K562 (cell line): ENCODE results near the gene NPAS2. TPM values are rescaled to one million over a fixed set of nuclear protein-coding genes. Genes with fewer than 3 reads are reported as not detected.

Experiments used
- ATAC-seq: fragments of 200-7000 bp; cut with Tn5 transposase; 3 replicates; pipeline ENCODE4 v1.9.1; 2020; ENCODE audit warnings: moderate library complexity
- BruUV-seq: library from RNA; stranded (reverse); fragments of 400-500 nt; replicated peaks from 2 replicates; lab custom pipeline; 2021; lab: Mats Ljungman, UMichigan
- CTCF ChIA-PET: fragments of 300-600 bp; formaldehyde crosslinking; extraction: SDS; loops from one replicate; lab custom pipeline; 2021; ENCODE audit warnings: low intra/inter-chr PET ratio; lab: Yijun Ruan, JAX
- POLR2A ChIA-PET: fragments of 300-600, 350-650 bp; sonication (Branson Sonifier 250); formaldehyde crosslinking; extraction: SDS; loops from one replicate; lab custom pipeline; 2021; ENCODE audit warnings: antibody characterized with exemption, inconsistent platforms; lab: Yijun Ruan, JAX
- DNase-seq, 4 experiments: peaks; one replicate each; pipeline versions ENCODE4 v3.0.0 to v3.0.0-alpha.2; 2011 to 2018; ENCODE audit warnings: low spot score in 3 of 4, mixed read lengths in 3 of 4; ENCODE audit errors: extremely low read depth in 1 of 4
- FAIRE-seq: peaks from 2 replicates; lab custom pipeline; 2011; peaks lifted over from hg19 to GRCh38; lab: Jason Lieb, UNC
- H2AFZ ChIP-seq: 2 replicates; pipeline ENCODE4 v1.6.0; 2011; ENCODE audit warnings: low read depth, low read length, control low read depth, inconsistent platforms
- H3K27ac ChIP-seq: fragments of 200-600 bp; 3 replicates; pipeline ENCODE4 v1.8.0; 2011; ENCODE audit warnings: low read depth, mild to moderate bottlenecking, control low read depth, inconsistent platforms, low read length, moderate library complexity, mixed read lengths; ENCODE audit errors: extremely low read depth
- H3K27me3 ChIP-seq, 2 experiments: fragments of 300-600 bp in 1 of 2; 2 replicates in 1 of 2; 3 replicates in 1 of 2; pipeline versions ENCODE4 v1.6.0 to v1.8.0; 2011; ENCODE audit warnings: inconsistent platforms in 2 of 2, low read length in 2 of 2, mild to moderate bottlenecking in 1 of 2, mixed read lengths in 1 of 2, moderate library complexity in 1 of 2; ENCODE audit not compliant: control insufficient read depth in 2 of 2, insufficient read depth in 2 of 2
- H3K36me3 ChIP-seq: fragments of 300-600 bp; 3 replicates; pipeline ENCODE4 v1.8.0; 2011; ENCODE audit warnings: mild to moderate bottlenecking, low read length, inconsistent platforms; ENCODE audit not compliant: control insufficient read depth, insufficient read depth
- H3K4me1 ChIP-seq, 2 experiments: fragments of 200-600 bp in 1 of 2; replicated peaks in 1 of 2; 2 replicates in 1 of 2; 3 replicates in 1 of 2; pipeline versions ENCODE4 v1.5.1 to v1.8.0; 2011; ENCODE audit warnings: inconsistent platforms in 2 of 2, low read length in 2 of 2, mild to moderate bottlenecking in 1 of 2, mixed read lengths in 1 of 2, moderate library complexity in 1 of 2; ENCODE audit not compliant: control insufficient read depth in 2 of 2, insufficient read depth in 2 of 2
- H3K4me2 ChIP-seq: 2 replicates; pipeline ENCODE4 v1.6.1; 2011; ENCODE audit warnings: low read length, control low read depth, inconsistent platforms, mixed read lengths; ENCODE audit not compliant: insufficient read depth
- H3K4me3 ChIP-seq: fragments of 200-600 bp; sonication (generic), shearing (Covaris generic); 2 replicates; pipeline ENCODE4 v1.5.1; 2016; ENCODE audit warnings: control low read depth, inconsistent platforms
- H3K79me2 ChIP-seq: fragments of 200-600 bp; 3 replicates; pipeline ENCODE4 v1.8.0; 2011; ENCODE audit warnings: low read length, inconsistent platforms; ENCODE audit not compliant: control insufficient read depth, insufficient read depth
- H3K9ac ChIP-seq, 2 experiments: 2 replicates each; pipeline versions ENCODE4 v1.6.0 to v1.6.1; 2011; ENCODE audit warnings: low read depth in 2 of 2, low read length in 2 of 2, control low read depth in 1 of 2, inconsistent platforms in 1 of 2, mild to moderate bottlenecking in 1 of 2, mixed read lengths in 1 of 2; ENCODE audit not compliant: insufficient read depth in 1 of 2
- H3K9me1 ChIP-seq: one replicate; pipeline ENCODE4 v1.6.0; 2011; ENCODE audit warnings: inconsistent platforms, mild to moderate bottlenecking, low read length, moderate library complexity; ENCODE audit not compliant: control insufficient read depth, insufficient read depth
- H3K9me3 ChIP-seq: replicated peaks from 2 replicates; pipeline ENCODE4 v1.5.1; 2011; ENCODE audit warnings: low read depth, low read length, inconsistent platforms; ENCODE audit not compliant: control insufficient read depth, insufficient read depth
- H4K20me1 ChIP-seq: replicated peaks from 2 replicates; pipeline ENCODE4 v1.6.1; 2011; ENCODE audit warnings: low read length, inconsistent platforms, mixed read lengths; ENCODE audit not compliant: control insufficient read depth, insufficient read depth
- CEBPB ChIP-seq: fragments of 450-650 bp; IDR thresholded peaks from 2 replicates; pipeline ENCODE4 v1.6.1; 2016; ENCODE audit warnings: missing genetic modification characterization, missing compliant biosample characterization
- TOE1 ChIP-seq, 2 experiments: fragments of 450-650 bp in 1 of 2; sonication (generic) in 1 of 2; formaldehyde crosslinking in 1 of 2; IDR thresholded peaks; 2 replicates each; pipeline versions ENCODE4 v1.7.1 to v1.8.0; 2016 to 2022; ENCODE audit warnings: borderline replicate concordance in 2 of 2, mild to moderate bottlenecking in 2 of 2, antibody characterized with exemption in 1 of 2, inconsistent platforms in 1 of 2, low read depth in 1 of 2, missing genetic modification reagents in 1 of 2, moderate library complexity in 1 of 2
- WGBS: fragments of 100-300 bp; shearing (Covaris generic); methylation state at CpG from one replicate; pipeline ENCODE4 v1.1.6; 2016; ENCODE audit warnings: low coverage, mixed read lengths; ENCODE audit not compliant: insufficient coverage; ENCODE audit errors: missing lambda C conversion rate; 5-methylcytosine and 5-hydroxymethylcytosine counted together
- in situ Hi-C: fragments of 300-500 bp; cut with MboI; formaldehyde crosslinking; loops from 4 replicates; pipeline ENCODE4 v1.15.0; 2018; ENCODE audit warnings: inconsistent platforms, mixed read lengths
- intact Hi-C: fragments of 100-400 bp; cut with micrococcal nuclease; formaldehyde crosslinking; loops from 2 replicates; pipeline ENCODE4 v1.14.2; 2022
- polyA plus RNA-seq, 8 experiments: library from polyadenylated mRNA; depleted of rRNA in 4 of 8; stranded (reverse) in 5 of 8; unstranded in 3 of 8; fragments of >200 nt; fragmentation: Nextera tagmentation in 2 of 8; fragmentation: Illumina TruSeq in 1 of 8; extraction: Ambion mirVana in 2 of 8; extraction: Trizol in 1 of 8; gene quantifications; 2 replicates each; pipeline versions ENCODE4 v1.2.1 to v1.2.3, GENCODE V29; 2011 to 2014; ENCODE audit warnings: inconsistent platforms in 1 of 8, missing spikeins in 1 of 8
- total RNA-seq, 7 experiments: library from RNA; depleted of rRNA in 6 of 7; stranded (reverse); fragments of >200 nt in 6 of 7; fragmentation: Illumina TruSeq in 2 of 7; extraction: Trizol in 2 of 7; gene quantifications; 2 replicates each; pipeline versions ENCODE4 v1.2.1 to v1.2.3, GENCODE V29; 2011 to 2021; ENCODE audit warnings: low replicate concordance in 1 of 7
- TF ChIP-seq, protein P1 (sequence below): fragments of 250-450 bp; sonication (Bioruptor Pico); IDR thresholded peaks from 2 replicates; pipeline ENCODE4 v1.4.0; 2020; ENCODE audit warnings: mild to moderate bottlenecking
- TF ChIP-seq, protein P2 (sequence below): sonication (generic); formaldehyde crosslinking; IDR thresholded peaks from 2 replicates; pipeline ENCODE4 v1.9.0; 2022; ENCODE audit warnings: mild to moderate bottlenecking, missing genetic modification reagents

Gene NPAS2
- total and polyA plus RNA-seq, 9 of the 15 experiments (the other 6 are each of a cell fraction or from before 2014, with no cell fraction given) = 0.06 to 0.29 (median 0.07) TPM; not detected in 5

DNA sequence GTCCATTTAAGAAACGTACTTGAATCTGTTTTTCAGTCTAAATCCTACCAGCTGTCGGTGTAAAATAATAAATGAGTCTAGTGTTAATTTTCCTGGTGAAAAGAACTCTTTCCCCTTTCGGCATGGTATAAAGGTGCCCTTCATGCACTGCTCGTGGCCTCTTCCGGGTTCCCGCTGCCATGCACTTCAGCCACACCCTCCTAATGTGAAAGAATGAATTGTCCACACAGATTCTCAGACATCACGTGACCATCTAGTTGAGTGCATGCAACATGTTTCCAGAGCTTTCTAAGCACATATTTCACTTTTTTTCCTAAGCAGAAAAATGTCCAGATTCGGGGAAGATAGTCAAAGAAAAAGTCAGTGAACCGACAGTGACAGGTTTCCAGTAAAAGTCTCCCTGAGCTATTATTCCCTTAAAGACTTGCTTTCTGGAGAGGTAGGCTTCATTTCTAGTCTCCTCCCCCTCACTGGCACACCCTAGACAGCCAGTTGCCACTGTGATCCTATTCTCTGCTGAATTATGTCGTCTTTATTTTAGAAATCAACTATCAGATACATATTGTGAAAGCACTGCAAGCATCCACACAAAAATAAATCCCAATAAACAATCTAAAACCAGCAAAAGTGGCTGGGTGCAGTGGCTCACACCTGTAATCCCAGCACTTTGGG, 116.3 kb downstream of the NPAS2 start (continued):
- TF ChIP-seq TOE1 (IDR thresholded peaks at IDR 0.05; ENCODE audit: borderline replicate concordance) (peak; percentile 89), TOE1 (CRISPR knock-in tag; IDR thresholded peaks at IDR 0.05; ENCODE audit: borderline replicate concordance, low read depth) (no peak)
- TF ChIP-seq, all 486 proteins: peak for 5

DNA sequence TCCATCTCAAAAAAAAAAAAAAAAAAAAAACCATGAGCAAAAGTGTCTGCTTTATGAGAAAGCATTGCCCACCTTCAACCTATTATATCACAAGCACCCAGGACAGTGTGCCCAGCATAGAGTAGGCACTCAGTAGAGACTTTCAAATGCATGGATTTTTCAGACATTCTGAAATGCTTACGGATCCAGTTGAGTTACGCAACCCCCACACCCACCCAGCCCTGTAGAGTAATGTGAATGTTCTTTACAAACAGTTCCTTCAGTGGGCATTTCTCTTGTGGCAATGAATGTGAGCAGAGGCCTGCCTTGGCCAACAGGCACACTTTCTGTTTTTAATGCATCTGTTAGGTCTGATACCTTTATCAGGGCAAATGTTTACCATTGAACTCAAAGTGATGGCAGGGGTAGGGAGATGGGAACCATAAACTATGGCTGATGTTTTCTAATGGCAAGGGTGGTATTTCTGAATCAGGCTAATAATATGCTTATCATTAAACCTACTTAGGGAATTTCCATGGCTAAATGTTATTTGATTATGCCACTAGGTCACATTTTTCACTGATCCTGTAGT, 117.1 kb downstream of the NPAS2 start:
- Histone ChIP-seq H3K27me3 (peaks cover 0 to 37% of the 10 kb centered on the region in 2 experiments; a peak in 3 of 5 replicates), H3K9me1 (no peaks in the 10 kb centered on the region), H3K36me3 (no peaks in the 10 kb centered on the region), H3K9me3 (no peaks in the 10 kb centered on the region), H3K79me2 (no peaks in the 10 kb centered on the region), H2AFZ (no peak overlapping the region), H3K4me2 (no peak overlapping the region), H3K4me3 (no peak overlapping the region), H3K9ac (no peak overlapping the region), H3K4me1 (no peaks in the 10 kb centered on the region; a peak in 1 of 5 replicates), H3K27ac (no peak overlapping the region), H4K20me1 (no peaks in the 10 kb centered on the region)
- intact Hi-C loops = no loop called here
- WGBS = 8% methylated on average over 2 of the region's 2 CpGs
- DNase-seq = no peak
- ChIA-PET CTCF (no interaction called here), POLR2A (no interaction called here)
- peak; percentile 44; the same call in 1 of the 2 replicates for TF ChIP-seq CEBPB (tag)
- TF ChIP-seq, protein P1, sequence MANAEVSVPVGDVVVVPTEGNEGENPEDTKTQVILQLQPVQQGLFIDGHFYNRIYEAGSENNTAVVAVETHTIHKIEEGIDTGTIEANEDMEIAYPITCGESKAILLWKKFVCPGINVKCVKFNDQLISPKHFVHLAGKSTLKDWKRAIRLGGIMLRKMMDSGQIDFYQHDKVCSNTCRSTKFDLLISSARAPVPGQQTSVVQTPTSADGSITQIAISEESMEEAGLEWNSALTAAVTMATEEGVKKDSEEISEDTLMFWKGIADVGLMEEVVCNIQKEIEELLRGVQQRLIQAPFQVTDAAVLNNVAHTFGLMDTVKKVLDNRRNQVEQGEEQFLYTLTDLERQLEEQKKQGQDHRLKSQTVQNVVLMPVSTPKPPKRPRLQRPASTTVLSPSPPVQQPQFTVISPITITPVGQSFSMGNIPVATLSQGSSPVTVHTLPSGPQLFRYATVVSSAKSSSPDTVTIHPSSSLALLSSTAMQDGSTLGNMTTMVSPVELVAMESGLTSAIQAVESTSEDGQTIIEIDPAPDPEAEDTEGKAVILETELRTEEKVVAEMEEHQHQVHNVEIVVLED (CRISPR knock-in tag) = no peak
- TF ChIP-seq, protein P2, sequence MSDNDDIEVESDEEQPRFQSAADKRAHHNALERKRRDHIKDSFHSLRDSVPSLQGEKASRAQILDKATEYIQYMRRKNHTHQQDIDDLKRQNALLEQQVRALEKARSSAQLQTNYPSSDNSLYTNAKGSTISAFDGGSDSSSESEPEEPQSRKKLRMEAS (CRISPR knock-in tag) = no peak
- FAIRE-seq = no peak
- in situ Hi-C loops = no loop called here
- BruUV-seq = no TSS peak
- ATAC-seq = no peak
